HG03342 (cell line): ENCODE measurements around the gene R3HCC1L.

ENCODE experiments used
- ATAC-seq: cut with Tn5 transposase; IDR thresholded peaks from one replicate; pipeline ENCODE4 v1.9.1; 2021; ENCODE audit warnings: mild to moderate bottlenecking, moderate library complexity; ENCODE audit not compliant: unreplicated experiment

The R3HCC1L gene

DNA sequence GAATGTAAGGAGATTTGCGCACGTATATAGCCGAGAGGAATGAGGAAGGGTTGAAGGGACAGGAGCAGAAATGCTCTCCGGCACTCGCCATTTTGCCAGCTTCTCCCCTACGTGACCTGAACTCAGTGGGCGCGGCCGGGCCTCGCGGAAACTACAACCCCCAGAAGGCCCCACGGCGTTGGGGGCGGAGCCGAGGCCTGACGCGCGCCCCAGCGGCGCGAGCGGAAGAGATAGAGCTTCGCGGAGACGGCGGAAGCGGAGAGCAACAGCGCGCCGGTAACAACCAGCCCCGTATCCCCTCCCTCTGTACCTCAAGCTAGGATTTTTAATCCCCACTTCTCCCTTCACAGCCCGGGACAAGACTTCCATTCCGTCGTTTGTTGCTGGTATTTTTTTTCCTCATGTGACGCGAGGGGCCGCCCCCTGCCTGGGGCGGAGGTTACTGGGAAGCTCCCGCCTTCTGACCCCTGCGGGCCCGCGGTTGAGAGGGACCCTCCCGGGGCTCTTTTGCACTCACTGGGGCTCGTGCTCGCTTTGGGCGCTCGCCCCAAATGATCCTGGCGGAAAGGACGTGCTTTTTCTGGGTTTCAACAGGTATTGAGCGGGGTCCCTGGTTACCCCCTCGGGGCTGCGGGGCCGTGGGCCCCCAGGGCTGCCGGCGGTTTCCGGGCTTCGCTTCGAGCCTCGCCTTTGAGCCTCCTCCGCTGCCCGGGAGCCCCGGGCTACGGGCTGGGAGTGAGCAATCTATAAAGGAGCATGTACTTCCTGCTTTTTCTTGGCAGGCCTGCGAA lies at the start of gene R3HCC1L:
R3HCC1L (plus strand) TSS at position 227 of the 791 bp plus-strand sequence. CDS start 73,458 bp downstream, outside the sequence.
- peak; percentile 90 for ATAC-seq

DNA sequence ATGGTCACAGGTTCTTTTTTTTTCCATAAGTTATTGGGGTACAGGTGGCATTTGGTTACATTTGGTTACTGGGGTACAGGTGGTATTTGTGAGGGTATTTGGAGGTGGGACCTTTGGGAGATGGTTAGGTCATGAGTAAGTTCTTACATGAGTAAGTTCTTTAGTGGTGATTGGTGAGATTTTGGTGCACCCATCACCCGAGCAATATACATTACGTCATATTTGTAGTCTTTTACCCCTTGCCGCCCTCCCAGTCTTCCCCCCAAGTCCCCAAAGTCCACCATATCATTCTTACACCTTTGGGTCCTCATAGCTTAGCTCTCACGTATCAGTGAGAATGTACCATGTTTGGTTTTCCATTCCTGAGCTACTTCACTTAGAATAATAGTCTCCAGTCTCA lies 49.2 kb upstream of the R3HCC1L start:
- no peak for ATAC-seq

DNA sequence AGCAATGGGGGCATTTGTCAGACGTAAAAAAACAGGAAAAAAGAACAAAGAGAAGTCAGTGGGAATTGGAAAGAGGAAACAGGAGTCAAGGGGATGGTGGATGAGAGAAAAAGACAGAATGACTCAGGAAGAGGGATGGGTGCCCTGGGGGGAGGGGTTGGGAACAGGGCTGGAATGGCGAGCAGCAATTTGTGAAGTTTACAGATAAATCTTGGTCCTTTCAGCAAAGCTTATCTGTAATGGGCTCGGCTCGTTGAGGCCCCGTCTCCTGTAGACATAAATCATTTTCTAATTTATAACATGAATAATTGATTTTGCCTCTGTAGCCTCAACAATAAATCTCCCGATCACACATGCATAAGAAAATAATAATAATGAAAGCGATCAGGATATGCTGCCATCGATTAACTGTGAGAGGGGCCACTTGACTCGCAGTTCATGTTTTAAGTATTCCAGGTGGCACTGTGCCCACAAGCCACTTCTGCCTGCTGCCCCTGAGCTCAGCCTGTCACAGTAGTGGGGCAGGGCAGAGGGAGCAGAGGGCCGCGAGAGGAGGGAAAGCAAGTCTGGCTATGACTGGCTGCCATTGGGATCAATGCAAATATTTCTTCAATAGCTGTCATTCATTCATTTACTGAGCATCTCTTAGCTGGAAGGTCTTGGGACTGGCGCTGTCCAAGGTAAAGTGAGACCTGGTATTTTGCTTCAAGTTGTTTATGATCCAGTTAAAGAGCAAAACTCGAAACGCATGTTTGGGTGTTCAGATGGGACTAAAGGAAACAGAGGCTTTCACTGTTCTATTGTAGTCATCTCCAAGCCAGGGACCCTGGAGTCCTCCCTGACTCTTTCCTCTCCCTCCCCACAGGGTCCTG lies 47.4 kb upstream of the R3HCC1L start:
- no peak for ATAC-seq

DNA sequence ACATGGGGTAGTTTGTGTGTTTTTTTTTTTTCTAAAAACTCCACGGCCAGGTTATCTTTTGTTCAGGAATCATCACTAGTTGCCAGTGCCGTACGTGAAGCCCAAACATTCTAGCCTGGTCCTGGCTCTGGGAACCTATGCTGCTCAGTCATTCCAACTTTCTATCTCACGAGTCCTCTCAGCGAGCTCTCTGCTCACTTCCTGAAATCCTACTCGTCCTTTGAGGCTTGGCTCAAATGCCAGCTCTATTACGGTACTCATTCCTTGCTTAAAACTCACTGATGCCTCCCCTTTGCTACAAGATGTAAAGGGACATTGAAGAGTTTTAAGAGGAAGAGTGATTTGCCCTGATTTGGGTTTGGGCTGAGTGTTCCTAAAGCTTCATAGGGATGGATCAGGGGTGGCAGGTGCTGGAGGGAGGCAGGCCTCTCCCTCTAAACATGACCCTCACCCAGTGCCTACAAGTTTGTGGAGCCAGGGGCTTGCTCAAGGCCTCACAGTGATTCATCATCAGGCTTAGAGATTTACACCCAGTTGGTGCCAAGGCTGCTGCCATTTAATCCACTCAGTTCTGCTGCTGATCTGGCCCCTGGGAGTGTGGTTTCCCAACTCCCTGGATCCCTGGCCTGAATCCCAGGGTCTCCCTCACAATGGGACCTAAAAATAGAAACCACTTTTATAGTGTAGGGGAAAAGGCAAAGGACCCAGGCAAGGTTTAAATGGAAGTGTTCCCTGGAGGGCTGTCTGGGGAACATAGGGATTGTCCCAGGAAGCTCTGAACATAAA lies 46.1 kb upstream of the R3HCC1L start:
- no peak for ATAC-seq

DNA sequence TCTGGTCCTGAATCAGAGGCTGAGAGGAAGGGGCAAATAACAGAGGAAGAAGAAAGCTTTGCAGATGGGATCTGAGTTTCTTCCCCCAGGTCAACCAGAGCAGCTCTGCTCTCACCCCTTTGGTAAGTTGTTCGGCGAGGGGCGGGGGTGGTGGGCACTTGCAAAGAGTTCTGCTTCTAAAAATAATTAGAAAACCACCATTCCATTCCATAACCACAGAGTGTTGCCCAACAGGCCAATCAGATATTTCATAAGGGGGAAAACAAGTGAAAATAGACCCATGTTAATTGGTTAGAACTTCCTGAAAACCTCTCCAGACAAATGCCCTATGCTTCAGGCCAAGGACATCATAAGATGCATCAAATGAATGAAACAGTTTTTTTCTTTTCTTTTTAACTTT lies 43.6 kb upstream of the R3HCC1L start:
- ATAC-seq, result no peak

DNA sequence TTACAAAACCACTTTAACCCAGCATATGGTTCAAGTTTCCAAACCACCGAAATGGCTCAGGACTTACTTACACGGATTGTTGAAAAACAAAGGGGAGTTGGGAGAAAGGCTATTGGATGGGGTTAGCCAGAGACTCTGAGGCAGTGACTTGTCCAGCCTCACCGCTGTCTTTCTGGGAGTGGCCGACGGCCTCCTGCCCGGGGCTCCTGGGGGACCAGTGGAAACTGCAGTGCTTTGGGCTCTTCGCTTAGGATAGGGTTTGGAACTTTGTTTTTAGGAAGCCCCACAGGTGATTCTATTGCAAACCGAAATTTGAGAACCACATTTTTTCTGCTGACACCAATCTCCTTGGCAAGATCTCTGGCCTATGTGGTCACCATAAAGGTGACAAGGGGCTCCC lies 38.1 kb upstream of the R3HCC1L start:
- no peak for ATAC-seq

DNA sequence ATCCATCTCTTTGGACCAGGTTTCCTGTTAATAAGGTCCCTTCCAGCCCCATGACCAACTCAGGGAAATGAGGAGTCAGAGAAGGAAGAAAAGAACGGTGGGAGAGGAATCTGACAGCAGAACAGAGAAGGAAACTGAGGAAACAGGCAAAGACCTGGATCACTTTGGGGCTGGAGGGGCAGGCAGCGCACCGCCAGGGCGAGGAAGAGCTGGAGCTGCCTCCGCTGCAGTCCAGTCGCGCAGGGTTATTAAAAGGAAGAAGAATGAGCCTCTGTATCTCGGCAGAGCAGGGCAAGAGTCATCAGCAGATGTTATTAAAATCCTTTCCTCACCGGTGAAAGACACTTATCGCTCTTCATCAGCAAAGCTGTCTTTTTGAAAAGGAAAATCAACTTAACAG lies 37.7 kb upstream of the R3HCC1L start:
- ATAC-seq, result no peak

DNA sequence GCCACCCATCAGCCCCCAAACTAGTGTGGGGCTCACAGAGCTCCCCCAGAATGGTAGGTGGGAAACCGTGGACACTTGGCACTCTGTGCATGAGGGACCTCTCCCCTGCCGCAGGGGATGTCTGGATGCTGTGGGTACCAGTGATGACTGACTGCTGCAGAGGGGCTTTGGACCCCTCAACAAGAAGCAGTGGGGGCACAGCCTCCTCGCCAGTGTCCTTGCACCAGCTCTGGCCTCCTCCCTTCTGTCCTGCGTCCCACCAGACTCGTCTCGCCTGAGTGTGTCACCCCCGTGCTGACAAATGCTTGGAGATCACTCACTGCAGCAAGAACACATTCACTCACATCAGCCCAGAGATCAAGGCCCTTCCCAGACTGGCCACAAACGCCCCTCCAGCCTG lies 37.3 kb upstream of the R3HCC1L start:
- ATAC-seq, result no peak

DNA sequence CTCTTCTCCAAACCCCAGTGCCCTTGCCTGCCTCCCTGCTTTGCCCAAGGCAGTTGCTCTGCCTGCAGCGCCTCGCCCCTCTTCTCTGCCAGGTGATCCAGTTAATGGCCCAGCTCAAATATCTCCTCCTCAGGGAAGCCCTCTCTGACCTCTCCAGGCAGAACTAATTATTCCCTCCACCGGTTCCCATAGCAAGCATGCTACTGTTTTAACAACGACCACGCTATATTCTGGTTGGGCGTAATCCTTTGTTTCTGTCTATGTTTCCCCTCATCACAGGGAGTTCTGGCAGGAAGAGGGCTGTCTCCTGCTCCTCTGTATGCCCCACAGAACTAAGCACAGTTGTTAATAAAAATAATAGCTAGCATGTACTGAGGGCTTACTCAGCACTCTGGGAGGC lies 36.8 kb upstream of the R3HCC1L start:
- no peak for ATAC-seq

DNA sequence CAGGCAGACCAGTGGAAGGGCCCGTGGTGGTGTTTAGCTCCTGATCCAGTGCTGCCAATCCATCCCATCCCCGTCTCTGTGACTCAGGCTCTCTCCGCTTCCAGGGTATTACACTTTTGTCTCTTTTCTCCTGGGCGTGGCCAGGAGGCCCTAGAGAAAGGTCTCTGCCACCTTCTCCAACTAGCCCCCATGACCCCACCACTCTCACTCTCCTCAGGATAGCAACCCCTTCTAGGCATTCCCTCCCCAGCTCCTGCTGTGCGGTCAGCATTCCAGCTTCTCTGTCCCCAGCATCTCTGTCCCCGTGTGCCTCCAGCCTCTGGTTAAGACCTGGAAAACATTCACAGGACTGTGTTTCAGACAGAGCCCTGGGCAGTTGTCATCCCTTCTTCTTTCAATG lies 36.2 kb upstream of the R3HCC1L start:
- no peak for ATAC-seq

DNA sequence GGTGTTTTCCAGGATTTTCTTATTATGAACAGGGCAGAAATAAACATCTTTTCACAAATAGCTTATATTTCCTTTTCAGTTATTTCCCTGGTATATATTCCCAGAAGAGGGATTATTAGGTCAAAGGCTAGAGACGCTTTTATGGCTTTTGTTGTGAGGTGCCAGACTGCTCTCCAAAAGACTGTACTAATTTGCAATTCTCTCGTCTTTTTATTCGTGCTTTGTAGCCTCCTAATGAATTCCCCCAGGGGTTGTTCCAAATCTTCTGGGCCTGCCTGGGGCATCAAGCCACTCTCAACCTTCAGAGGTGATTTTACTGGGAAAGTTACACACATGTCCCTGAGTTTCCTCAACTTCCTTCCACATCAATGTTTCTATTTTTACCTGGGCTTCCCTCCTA lies 34.0 kb upstream of the R3HCC1L start:
- ATAC-seq, result no peak

DNA sequence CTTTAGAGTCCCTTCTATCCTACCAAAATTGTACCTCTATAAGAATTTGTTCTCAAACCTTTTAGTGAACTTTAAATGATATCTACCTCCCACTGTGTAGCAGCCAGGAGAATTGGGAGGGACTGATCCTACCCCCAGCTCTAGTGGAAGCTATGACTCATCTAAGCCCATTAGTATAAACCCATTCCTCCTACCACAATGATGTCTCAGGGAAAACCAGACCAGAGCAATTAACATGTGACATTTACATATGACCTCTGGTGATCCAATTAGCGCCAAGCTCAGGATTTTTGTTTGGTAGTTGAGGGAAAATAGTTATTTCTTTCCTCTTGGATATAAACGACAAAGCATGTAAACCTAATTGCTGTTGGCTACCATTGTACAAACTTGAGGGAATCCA lies 33.1 kb upstream of the R3HCC1L start:
- ATAC-seq, result no peak

DNA sequence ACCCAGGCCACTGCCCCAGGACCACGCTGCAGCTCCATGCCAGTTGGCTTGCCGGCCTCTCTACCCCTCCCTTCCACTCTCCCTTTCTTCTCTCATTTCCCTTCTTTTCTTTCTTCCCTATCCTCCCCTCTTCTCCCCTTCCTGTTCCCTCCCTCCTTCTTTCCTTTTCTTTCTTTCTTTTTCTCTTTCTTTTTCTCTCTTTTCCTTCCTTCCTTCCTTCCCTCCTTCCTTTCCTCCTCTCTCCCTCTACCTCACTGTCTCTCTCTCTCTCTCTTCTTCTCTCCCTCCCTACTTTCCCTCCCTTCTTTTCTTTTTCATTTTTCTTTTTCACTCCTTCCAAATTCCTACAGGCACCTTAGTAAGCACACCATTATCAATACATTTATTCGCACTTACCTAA lies 30.3 kb upstream of the R3HCC1L start:
- ATAC-seq, result no peak

DNA sequence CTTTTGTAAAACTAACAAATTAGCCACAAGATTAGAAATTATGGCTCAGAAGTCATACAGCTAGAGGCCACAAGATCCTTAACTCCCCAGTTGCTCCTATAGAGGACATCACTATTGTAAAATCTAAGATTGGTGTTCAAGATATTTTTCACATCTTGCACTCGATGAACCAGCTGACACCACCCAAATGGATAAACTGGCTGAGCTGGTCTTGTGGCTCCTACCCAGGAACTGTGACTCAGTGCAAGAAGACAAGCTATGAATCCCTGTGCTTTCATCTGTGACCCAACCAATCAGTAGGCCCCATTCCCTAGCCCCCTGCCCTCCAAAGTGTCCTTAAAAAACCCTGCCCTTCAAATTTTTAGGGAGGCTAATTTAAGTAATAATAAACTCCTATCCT lies 27.9 kb upstream of the R3HCC1L start:
- ATAC-seq, result no peak

DNA sequence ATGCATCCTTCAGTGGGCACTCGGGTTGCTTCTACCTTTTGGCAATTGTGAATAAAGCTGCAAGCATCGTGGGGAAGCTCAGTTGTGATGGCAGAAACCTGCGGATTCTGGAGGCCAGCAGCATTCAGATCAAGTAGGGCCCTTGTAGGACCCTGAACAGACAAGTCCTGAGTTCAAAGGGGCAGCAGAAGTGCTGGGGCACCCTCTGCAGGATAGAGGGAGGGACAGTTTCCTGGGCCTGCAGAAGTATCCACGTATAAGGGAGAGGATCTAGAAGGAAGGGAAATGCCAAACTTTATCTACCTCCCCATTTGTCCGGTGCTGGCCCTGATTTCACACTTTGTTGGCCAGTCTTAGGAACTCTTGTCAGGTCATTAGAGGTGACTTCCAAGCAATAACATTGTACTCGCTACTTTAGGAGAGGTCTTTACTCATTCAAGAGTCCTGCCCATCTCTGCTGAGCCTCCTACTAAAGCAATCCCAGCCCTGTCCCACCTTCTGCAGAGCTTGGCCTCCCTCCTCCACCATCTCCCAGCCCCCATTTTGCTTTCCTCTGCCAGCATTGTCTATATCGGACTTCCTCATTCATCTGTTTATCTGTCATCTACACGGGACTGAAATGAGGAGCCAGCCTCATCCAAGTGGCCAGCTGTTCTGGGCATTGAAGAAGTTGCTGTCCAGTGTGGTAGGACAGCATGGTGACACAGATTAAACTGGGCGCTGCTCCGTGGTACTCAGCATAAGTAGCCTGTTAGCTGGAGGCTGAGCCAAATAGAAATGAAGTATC lies 26.6 kb upstream of the R3HCC1L start:
- no peak for ATAC-seq

DNA sequence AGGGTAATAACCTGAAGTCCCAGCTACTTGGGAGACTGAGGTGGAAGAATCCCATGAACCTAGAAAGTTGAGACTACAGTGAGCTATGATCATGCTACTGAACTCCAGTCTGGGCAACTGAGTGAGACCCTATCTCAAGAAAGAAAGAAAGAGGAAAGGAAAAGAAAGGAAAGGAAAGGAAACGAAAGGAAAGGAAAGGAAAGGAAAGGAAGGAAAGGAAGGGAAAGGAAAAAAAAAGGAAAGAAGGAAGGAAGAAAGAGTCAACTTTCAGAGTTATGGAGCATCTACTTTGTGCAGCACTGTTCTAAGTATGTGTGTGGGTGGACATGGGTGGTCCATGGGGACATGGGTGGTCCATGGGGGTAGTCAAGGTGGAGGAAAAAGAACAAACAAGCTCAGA lies 24.1 kb upstream of the R3HCC1L start:
- no peak for ATAC-seq

DNA sequence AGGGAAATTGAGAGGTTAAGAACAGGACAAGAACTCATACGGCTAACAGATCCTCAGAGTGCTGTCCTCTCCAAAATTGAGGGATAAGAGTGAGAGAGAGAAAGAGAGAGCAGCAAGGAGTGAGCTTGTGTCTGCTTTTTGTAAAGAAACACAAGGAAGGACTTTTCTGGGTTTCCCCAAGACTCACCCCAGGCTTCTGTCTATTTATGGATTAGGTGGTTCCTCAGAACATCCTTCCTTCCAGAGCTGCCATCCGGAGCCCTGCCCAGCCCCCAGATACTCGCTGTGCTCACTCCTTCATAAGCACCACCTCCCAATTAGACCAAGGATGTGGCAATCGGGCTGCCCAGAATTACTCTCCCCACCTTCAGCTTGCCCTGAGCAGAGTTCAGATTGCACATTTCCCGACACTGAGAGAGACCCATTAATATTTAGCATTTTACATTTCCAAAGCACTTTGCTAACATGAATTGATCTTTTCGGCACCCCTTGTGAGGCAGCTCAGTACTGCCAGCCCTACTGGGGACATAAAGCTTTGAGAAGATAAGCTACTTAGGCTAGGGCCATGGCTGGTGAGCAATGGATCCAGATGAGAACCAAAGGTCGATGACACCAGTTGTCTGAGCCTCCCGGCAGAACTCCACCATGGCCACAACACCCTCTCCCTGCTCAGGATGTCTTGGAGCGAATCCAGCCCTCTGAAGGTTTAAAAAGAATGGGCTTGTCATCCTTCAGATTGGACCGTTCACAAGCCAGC lies 19.2 kb upstream of the R3HCC1L start:
- no peak for ATAC-seq

DNA sequence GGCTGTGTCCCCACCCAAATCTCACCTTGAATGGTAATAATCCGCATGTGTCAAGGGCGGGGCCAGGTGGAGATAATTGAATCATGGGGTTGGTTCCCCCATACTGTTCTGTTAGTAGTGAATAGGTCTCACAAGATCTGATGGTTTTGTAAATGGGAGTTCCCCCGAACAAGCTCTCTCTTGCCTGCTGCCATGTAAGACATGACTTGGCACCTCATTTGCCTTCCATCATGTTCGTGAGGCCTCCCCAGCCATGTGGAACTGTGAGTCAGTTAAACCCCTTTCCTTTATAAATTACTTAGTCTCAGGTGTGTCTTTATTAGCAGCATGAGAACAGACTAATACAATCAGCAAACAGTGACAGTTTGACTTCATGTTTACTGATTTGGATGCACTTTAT lies 14.6 kb upstream of the R3HCC1L start:
- no peak for ATAC-seq

DNA sequence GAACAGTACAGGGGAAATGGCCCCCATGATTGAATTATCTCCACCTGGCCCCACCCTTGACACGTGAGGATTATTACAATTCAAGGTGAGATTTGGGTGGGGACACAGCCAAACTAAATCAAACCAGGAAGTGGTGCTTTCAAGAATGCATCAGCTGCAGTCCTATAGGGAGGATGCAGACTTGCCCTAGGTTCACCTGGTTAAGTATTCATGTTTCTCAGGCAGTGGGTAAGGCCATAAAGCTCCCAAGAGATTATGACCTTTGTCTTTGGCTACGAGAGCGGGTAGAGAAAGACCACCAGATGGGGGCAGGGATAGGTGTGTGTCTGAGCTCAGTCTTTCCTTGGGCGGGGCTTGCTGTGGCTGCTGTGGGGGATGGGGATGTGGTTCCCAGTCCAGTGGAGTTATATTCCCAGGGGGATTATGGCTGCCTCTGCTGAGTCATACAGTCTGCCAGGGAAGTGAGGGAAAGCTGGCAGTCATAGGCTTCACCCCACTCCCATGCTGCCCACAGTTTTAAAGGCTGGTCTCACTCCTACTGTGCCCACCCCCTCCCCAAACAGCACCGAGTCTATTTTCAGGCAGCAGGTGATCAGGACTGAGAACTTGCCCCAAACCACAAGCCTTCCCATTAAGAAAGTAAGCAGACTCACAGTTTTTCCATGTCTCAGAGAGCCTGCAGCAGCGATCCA lies 8.4 kb upstream of the R3HCC1L start:
- ATAC-seq, result no peak
